ENCODE data around the gene GGACT. TPM values are rescaled to one million over a fixed set of nuclear protein-coding genes. Genes with fewer than 3 reads are reported as not detected.

GGACT gene
- total RNA-seq, 4 donors from 2014 or later: 1.9 to 8.7 (median 5.6) TPM

DNA sequence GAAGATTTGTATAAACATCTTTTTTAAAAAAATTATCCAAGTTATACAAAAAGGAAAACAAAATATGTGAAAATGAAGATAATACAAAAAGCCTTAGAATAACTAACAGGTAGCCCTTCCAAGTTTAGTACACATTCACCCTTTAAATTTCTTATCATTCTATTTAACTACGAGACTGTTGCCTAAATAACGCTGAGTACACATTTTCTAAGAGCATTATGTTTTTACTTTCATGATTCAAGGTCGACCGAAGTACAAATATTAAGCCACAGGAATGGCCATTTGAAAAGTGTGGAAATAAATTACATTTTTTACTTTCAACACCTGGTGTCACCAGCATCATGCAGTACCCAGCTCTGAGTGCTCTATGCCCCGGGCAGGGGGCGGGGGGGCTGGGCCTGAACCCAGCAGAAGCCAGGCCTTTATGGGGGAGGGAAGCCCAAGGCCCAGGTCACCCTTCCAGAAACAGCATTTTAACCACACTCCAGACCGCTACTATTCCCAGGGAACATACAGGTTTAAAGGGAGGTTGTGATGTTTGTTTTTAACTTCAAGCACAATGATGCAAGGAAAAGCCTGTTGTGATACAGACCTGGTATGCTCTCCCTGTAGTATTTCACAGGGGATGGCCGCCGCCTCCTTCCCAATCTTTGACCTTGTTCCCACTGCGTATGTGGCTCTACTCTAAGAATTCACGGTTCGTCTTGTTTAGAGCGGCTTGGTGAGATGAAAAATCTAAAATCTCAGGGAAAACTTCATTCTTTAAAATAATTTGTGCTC, 24.0 kb downstream of the GGACT start:
- WGBS, 2 donors: 86 to 90% methylated on average over 13 of the region's 13 CpGs
- intact Hi-C loops (cut with DNase I): no loop called here
- DNase-seq: no peak

GRCh38 chr13:100563779-100564178, 24.8 kb downstream of the GGACT start:
- H3K27me3 ChIP-seq: no peaks in the 10 kb centered on the region
- intact Hi-C loops (cut with DNase I): no loop called here
- no peak overlapping the region for H3K27ac ChIP-seq
- H3K4me3 ChIP-seq (replicated peaks in 1 of 3): no peak overlapping the region
- H3K4me1 ChIP-seq: no peaks in the 10 kb centered on the region
- TF ChIP-seq POLR2A (IDR thresholded peaks at IDR 0.05): no peak
- H3K36me3 ChIP-seq: no peaks in the 10 kb centered on the region
- 95 to 97% methylated on average over 7 of the region's 7 CpGs for WGBS, 2 donors
- no peaks in the 10 kb centered on the region for H3K9me3 ChIP-seq
- DNase-seq: no peak

More for the DNA sequence above, 24.0 kb downstream of the GGACT start:
- Histone ChIP-seq H3K4me1 (no peaks in the 10 kb centered on the region), H3K36me3 (no peaks in the 10 kb centered on the region), H3K4me3 (replicated peaks in 1 of 3) (no peak overlapping the region), H3K27ac (no peak overlapping the region), H3K9me3 (no peaks in the 10 kb centered on the region), H3K27me3 (no peaks in the 10 kb centered on the region)
- TF ChIP-seq POLR2A (IDR thresholded peaks at IDR 0.05): no peak
- TF ChIP-seq, protein P1, sequence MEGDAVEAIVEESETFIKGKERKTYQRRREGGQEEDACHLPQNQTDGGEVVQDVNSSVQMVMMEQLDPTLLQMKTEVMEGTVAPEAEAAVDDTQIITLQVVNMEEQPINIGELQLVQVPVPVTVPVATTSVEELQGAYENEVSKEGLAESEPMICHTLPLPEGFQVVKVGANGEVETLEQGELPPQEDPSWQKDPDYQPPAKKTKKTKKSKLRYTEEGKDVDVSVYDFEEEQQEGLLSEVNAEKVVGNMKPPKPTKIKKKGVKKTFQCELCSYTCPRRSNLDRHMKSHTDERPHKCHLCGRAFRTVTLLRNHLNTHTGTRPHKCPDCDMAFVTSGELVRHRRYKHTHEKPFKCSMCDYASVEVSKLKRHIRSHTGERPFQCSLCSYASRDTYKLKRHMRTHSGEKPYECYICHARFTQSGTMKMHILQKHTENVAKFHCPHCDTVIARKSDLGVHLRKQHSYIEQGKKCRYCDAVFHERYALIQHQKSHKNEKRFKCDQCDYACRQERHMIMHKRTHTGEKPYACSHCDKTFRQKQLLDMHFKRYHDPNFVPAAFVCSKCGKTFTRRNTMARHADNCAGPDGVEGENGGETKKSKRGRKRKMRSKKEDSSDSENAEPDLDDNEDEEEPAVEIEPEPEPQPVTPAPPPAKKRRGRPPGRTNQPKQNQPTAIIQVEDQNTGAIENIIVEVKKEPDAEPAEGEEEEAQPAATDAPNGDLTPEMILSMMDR (IDR thresholded peaks at IDR 0.05): no peak

DNA sequence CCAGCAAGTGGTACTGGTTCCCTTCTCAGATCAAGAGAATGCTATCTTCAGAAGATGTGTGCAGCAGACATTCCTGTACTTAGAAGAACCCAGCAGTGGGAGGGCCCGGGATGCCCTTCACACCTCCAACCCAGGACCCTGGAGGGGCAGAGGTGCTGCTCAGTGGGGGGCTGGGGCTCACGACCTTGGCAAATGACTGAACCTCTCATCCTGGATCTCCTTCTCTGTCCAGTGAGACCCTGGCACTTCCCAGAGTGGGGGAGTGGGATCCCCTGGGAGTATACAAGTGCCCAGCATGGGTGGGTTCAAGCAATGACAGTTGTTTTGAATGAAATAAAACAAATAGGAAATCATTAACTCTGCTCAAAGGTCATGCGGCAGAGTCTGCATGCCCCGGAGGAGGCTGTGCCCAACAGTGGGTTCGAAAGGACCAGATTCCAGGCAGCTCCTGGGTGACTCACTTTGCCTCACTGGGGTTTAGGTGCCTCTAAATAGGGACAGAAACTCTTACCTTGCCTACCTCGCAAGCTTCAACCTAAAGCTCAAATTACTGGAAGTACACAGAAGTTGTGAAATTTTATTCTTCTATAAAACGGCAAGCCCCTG, 26.9 kb downstream of the GGACT start:
- WGBS, 2 donors: 61 to 73% methylated on average over 6 to 7 of the region's 7 CpGs
- no peaks in the 10 kb centered on the region for H3K4me1 ChIP-seq
- no peak for DNase-seq
- no peaks in the 10 kb centered on the region for H3K27me3 ChIP-seq
- TF ChIP-seq, protein P1 (IDR thresholded peaks at IDR 0.05): no peak
- no peak for TF ChIP-seq POLR2A (IDR thresholded peaks at IDR 0.05)
- H3K27ac ChIP-seq: no peak overlapping the region
- H3K36me3 ChIP-seq: no peaks in the 10 kb centered on the region
- intact Hi-C loops (cut with DNase I): no loop called here
- H3K9me3 ChIP-seq: no peaks in the 10 kb centered on the region
- no peak overlapping the region for H3K4me3 ChIP-seq (replicated peaks in 1 of 3)

GRCh38 chr13:100561158-100561499, 27.5 kb downstream of the GGACT start:
- Histone ChIP-seq H3K4me1 (no peaks in the 10 kb centered on the region), H3K27me3 (no peaks in the 10 kb centered on the region), H3K4me3 (replicated peaks in 1 of 3) (no peak overlapping the region), H3K36me3 (no peaks in the 10 kb centered on the region), H3K27ac (no peak overlapping the region), H3K9me3 (no peaks in the 10 kb centered on the region)
- no peak for DNase-seq
- intact Hi-C loops (cut with DNase I): no loop called here
- TF ChIP-seq, protein P1 (IDR thresholded peaks at IDR 0.05): no peak
- no peak for TF ChIP-seq POLR2A (IDR thresholded peaks at IDR 0.05)
- 90% methylated on average over 2 of the region's 2 CpGs for WGBS, 2 donors

GRCh38 chr13:100560498-100561157, 28.0 kb downstream of the GGACT start:
- Histone ChIP-seq H3K4me1 (no peaks in the 10 kb centered on the region), H3K36me3 (no peaks in the 10 kb centered on the region), H3K4me3 (replicated peaks in 1 of 3) (no peak overlapping the region), H3K27ac (no peak overlapping the region), H3K9me3 (no peaks in the 10 kb centered on the region), H3K27me3 (no peaks in the 10 kb centered on the region)
- WGBS, 2 donors: 83 to 95% methylated on average over 15 of the region's 15 CpGs
- no peak for DNase-seq
- no peak for TF ChIP-seq POLR2A (IDR thresholded peaks at IDR 0.05)
- TF ChIP-seq, protein P1 (IDR thresholded peaks at IDR 0.05): no peak
- intact Hi-C loops (cut with DNase I): no loop called here

Measured in thyroid gland (tissue), 4 donors.